ENCODE results near the gene COMMD1. TPM values are rescaled to one million over a fixed set of nuclear protein-coding genes. Genes with fewer than 3 reads are reported as not detected.

COMMD1 gene
- total RNA-seq: 41.5 and 44.5 TPM in 2 replicates

DNA sequence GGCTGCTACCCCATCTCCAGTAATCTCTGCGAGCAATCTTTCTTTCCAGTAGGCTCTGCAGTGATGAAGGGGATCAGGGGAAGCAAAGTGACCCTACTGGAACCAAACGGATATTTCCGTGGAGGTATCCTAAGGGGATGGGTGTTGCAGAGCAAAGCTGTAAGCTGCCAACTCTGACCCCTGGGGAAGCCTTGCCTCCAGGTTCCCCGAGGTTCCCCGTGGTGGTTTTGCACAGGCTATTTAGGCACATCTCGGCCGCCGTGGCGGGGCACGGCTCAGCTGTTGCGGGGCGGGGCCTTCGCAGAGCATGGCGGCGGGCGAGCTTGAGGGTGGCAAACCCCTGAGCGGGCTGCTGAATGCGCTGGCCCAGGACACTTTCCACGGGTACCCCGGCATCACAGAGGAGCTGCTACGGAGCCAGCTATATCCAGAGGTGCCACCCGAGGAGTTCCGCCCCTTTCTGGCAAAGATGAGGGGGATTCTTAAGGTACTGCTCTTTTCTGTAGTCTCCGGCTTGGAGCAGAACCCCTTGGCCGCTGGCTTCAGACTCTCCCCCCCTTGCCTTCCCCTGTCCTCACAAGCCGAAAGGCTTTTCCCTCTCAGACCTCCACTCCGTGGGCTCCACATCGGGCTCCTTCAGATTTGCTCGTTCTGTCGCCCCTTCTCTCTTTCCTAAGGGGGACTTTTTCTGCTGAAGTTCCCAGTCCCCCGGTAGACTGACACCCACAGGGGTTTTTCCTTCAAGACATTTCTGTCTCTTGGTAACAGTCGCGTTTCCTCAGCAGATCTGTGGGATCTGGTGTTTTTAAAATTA, at the start of gene COMMD1:
TSS of gene COMMD1 (plus strand) at position 303 of the 814 bp plus-strand sequence. CDS start at position 308, 5 bp downstream.

GRCh38 chr2:61888267-61889055, 17.0 kb upstream of the COMMD1 start, which contains the start of gene CCT4:
CCT4 (minus strand) TSS chr2:61888656; CDS start chr2:61888507, 149 bp downstream.

Other genes with a start within 250 kb of the COMMD1 start
- 1.00 and 1.9 TPM in 2 replicates for gene FAM161A, start 51.6 kb upstream of the COMMD1 start, total RNA-seq
- 133 and 157 TPM in 2 replicates for gene CCT4, start 17.0 kb upstream of the COMMD1 start, total RNA-seq

Data from smooth muscle cell of bladder (primary cell).